Hindlimb muscle (tissue), 1 donor: ENCODE results near the gene COG5. TPM values are rescaled to one million over a fixed set of nuclear protein-coding genes. Genes with fewer than 3 reads are reported as not detected.

Experiments used
- DNase-seq: peaks from one replicate; pipeline ENCODE4 v3.0.0-alpha.2; 2013
- polyA plus RNA-seq: library from polyadenylated mRNA; unstranded; fragments of 120-200 nt; gene quantifications from one replicate; pipeline ENCODE4 v1.2.1, GENCODE V29; 2013; ENCODE audit not compliant: insufficient read length

Gene COG5
- polyA plus RNA-seq, 1 donor: 23.3 TPM

GRCh38 chr7:107390916-107391315 lies 172.8 kb downstream of the COG5 start:
- DNase-seq: no peak

GRCh38 chr7:107388604-107389003 lies 175.1 kb downstream of the COG5 start:
- no peak for DNase-seq

GRCh38 chr7:107387573-107388219 lies 176.0 kb downstream of the COG5 start:
- DNase-seq: no peak

- peak; percentile 15 for DNase-seq
Observed at GRCh38 chr7:107387128-107387527, 176.6 kb downstream of the COG5 start.

GRCh38 chr7:107386548-107387102 lies 177.1 kb downstream of the COG5 start:
- no peak for DNase-seq

- DNase-seq: no peak
Observed at GRCh38 chr7:107384025-107384424, 179.7 kb downstream of the COG5 start.

GRCh38 chr7:107383203-107383602 lies 180.5 kb downstream of the COG5 start:
- no peak for DNase-seq

- DNase-seq: no peak
Observed at GRCh38 chr7:107381453-107381852, 182.3 kb downstream of the COG5 start.

- no peak for DNase-seq
Observed at GRCh38 chr7:107373354-107373753, 190.4 kb downstream of the COG5 start.

GRCh38 chr7:107372298-107372697 lies 191.4 kb downstream of the COG5 start:
- DNase-seq: no peak

GRCh38 chr7:107370816-107371215 lies 192.9 kb downstream of the COG5 start:
- no peak for DNase-seq

GRCh38 chr7:107364787-107365186 lies 198.9 kb downstream of the COG5 start:
- no peak for DNase-seq

- DNase-seq: no peak
Observed at GRCh38 chr7:107359520-107360316, 204.0 kb downstream of the COG5 start.

GRCh38 chr7:107355616-107356015 lies 208.1 kb downstream of the COG5 start:
- no peak for DNase-seq

GRCh38 chr7:107354640-107355039 lies 209.1 kb downstream of the COG5 start:
- DNase-seq: no peak

GRCh38 chr7:107353701-107354100 lies 210.0 kb downstream of the COG5 start:
- no peak for DNase-seq

GRCh38 chr7:107345898-107346297 lies 217.8 kb downstream of the COG5 start:
- DNase-seq: no peak

- no peak for DNase-seq
Observed at GRCh38 chr7:107344799-107345198, 218.9 kb downstream of the COG5 start.

- DNase-seq: no peak
Observed at GRCh38 chr7:107344286-107344685, 219.4 kb downstream of the COG5 start.

GRCh38 chr7:107338080-107338479 lies 225.6 kb downstream of the COG5 start:
- no peak for DNase-seq

GRCh38 chr7:107332488-107333269 lies 231.0 kb downstream of the COG5 start:
- no peak for DNase-seq

- DNase-seq: no peak
Observed at GRCh38 chr7:107330478-107330877, 233.2 kb downstream of the COG5 start.

GRCh38 chr7:107327986-107328569 lies 235.6 kb downstream of the COG5 start:
- no peak for DNase-seq
